ENCODE data around the gene TADA1. TPM values are rescaled to one million over a fixed set of nuclear protein-coding genes. Genes with fewer than 3 reads are reported as not detected.
"Not testable (repeated sequence)": the region's sequence is repeated elsewhere in the genome, so short reads cannot be mapped to it uniquely, and the experiment has no call there.

Gene TADA1
- total RNA-seq, 1 donor from 2014 or later, result 10.9 TPM

DNA sequence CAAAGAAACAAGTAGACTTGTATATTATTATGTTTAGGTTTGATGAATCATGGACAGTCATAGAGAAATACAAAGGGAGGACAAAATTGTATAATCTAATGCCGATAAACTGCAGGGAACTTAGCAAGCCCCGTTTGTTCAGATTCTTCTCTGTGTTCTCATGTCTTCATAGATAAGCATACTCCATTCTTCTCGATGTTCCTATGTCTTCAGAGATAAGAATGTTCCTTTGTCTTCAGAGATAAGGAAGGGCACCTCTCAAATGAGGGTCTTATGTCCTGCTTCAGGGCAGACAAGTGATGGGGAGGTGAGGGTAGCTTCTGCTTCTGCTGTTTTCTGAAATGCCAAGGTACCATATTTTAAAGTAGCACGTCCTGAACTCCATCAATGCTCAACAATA is 19.7 kb upstream of the TADA1 start:
- no peak for DNase-seq (ENCODE audit: low read depth in 2 of 2)

DNA sequence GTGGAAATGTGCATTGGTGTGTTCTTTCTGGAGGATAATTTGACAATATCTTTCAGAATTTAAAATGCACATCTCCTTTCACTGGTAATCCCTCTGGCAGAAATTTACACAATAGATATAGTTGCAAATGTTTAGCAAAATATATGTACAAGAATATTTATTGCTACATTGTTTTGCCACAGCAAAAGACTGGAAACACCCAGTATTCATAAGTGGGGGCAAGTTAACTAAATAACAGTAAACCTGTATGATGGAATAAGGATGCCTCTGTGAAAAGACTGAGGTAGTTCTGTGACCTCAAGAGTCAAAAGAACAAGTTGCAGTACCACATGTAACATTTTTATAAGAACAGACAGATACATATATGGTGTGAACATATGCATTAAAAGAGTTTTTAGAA is 13.7 kb upstream of the TADA1 start:
- DNase-seq (ENCODE audit: low read depth in 2 of 2), result no peak

DNA sequence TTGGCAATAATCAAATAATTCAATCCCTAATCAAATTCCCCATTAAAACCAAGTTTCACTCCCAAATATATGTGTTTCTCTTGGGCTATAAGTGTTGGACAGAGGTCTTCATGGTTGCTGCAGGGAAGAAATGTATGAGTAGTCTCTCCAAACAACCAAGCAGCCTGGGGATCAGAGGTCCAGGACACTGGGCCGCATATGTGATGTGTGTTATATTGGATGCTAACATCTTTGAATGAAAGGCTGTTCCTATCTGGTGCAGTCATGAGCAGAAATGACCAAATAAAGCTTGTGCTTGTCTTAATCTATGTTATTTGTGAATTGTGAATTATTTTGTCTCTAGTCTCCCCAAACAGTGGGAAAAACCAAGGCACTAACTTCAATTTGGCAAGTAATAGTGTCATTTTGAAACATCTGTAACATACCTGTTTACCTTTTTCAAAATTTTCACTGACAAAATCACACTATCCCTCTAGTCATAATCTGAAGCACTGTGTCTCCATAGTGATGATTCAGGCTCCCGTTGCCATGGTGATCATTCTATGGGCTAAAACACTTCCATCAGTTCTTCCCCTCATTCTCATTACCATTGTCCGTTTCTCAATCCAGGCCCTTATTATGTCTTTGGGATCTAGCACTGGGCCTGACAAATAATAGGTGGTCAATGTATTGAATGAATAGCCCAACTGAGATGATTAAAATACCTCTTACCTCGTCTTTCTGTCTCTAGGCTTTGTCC is 12.5 kb upstream of the TADA1 start:
- no peak for DNase-seq (ENCODE audit: low read depth in 2 of 2)

DNA sequence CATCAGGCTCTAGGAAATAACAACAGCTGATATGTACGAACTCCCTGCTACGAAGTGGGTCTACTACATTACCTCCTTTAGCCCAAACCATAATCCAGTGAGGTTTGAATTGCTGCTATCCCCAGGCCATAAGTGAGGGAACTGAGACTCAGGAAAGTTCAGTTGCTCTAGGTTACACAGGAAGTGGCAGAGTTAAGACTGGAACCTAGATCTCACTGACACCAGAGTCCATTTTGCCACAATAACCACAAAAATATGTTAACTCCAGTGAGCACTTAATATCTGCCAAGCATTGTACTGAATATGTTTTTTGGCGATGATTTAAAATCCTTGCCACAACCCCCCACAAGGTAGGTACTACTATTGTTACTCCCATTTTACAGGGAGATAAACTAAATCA is 8.9 kb upstream of the TADA1 start:
- no peak for DNase-seq (ENCODE audit: low read depth in 2 of 2)

DNA sequence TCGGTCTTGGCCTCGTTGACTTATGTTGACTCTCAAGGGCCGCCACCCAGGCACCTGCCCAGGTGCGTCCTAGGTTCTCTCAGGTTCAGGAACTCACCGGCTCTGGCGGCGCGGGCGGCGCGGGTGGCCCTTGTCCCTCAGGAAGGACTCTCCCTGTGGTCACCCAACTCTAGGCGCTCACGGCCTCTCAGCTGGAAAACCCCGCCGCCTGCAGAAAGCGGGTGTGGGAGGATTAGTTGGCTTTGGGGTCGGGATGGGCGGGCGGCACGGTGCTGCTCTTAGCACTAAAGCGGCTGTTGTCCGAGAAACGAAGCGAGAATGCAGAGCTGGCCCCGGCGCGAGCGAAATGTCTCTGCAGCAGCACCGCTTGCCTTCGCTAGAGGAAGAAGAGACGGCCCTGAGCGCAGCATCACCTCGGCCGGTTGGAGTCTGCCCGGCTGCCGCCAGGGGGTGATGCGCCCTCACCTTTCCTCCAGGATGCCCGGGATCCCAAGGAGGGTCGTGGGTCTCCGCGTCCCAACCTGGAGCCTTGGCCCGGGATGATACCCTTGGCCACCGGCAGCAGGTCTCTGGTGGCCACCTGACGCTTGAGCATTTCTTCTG is 8.1 kb upstream of the TADA1 start:
- DNase-seq (ENCODE audit: low read depth in 2 of 2), result peak in 1 of 2 donors; percentile 11

DNA sequence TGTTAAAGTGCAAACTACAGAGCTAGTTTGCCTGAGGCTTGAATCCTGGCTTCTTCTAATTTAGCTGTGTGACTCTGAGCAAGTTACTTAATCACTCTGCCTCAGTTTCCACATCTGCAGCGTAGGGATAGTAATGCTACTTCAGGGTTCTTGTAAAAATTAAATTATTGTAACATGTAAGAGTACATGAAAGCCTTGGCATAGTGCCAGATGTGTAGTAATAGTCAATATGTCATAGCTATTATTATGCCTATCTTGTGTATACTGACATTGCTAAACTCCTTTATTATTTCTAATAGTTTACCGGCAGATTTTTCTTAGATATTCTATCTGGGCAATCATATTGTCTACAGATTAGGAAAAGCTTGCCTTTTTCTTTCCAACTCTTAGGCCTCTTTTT is 6.8 kb upstream of the TADA1 start:
- DNase-seq (ENCODE audit: low read depth in 2 of 2), result no peak

DNA sequence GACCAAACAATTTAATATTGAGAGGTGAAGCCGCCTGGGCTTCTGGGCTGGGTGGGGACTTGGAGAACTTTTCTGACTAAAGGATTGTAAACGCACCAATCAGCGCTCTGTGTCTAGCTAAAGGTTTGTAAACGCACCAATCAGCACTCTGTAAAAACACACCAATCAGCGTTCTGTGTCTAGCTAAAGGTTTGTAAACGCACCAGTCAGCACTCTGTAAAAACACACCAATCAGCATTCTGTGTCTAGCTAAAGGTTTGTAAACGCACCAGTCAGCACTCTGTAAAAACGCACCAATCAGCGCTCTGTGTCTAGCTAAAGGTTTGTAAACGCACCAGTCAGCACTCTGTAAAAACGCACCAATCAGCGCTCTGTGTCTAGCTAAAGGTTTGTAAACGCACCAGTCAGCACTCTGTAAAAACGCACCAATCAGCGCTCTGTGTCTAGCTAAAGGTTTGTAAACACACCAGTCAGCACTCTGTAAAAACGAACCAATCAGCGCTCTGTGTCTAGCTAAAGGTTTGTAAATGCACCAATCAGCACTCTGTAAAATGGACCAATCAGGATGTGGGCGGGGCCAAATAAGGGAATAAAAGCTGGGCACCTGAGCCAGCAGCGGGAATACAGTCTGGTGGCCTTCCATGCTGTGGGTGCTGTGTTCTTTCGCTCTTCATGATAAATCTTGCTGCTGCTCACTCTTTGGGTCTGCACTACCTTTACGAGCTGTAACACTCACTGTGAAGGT is 2.3 kb upstream of the TADA1 start:
- DNase-seq (ENCODE audit: low read depth in 2 of 2), result not testable (repeated sequence)

DNA sequence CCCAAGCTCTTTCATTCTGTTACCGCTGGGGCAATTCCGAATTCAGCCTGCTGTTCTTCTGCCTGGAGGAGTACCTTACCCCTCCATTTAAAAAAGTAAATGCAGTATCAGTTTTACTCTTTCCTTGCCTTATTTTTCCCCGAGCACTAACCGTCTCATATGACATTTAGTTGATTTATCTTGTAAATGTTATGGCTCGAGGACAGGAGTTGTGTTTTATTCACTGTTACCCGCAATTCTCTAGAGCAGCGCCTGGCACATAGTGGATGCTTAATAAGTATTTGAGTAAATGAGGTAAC is 425 bp upstream of the TADA1 start:
- no peak for DNase-seq (ENCODE audit: low read depth in 2 of 2)

DNA sequence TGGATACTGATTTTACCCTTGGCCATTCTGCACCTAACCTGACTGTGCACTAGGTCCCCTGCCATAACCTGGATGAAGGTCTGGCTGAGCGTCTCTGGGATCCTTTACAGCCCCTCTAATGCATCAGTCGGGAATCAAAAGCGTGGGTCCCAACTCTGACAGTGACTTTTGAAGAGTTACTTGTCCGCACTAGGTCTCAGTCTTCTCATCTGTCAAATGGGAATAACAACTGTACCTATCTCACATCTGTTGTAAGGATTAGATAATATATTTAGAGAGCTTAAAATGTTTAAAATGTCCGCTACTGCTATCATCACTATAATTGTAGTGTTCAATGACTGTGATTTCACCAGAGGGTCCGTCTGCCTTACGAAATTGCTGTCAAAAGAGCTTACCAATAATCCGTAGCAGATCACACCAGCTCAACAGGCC is 746 bp downstream of the TADA1 start:
- no peak for DNase-seq (ENCODE audit: low read depth in 2 of 2)

DNA sequence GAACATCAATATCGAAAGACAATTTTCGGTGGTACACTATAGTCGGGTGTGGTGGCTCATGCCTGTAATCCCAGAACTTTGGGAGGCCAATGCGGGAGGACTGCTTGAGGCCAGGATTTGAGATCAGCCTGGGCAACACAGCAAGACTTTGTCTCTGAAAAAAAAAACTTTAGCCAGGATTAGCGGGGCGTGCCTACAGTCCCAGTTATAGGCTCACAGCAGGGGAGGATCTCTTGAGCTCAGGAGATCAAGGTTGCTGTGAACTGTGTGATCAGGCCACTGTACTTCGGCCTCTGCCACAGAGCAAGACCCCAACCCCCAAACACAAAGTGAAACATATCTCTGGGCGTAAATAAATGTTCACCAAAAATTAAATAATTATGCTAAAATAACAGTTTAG is 1.6 kb downstream of the TADA1 start:
- DNase-seq (ENCODE audit: low read depth in 2 of 2), result no peak

DNA sequence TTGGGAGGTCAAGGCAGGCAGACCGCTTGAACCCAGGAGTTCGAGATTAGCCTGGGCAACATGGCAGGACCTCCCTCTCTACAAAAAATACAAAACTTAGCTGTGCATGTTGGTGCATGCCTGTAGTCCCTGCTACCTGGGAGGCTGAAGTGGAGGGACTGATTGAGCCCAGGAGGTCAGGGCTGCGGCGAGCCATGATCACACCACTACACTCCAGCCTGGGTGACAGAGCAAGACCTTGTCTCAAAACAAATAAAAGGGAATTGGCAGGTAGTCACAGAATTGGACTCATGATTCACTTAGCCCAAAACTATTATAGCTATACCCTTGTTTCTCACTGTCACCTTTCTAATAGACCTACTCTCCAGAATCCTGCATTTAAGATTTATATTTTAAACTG is 5.5 kb downstream of the TADA1 start:
- DNase-seq (ENCODE audit: low read depth in 2 of 2), result no peak

DNA sequence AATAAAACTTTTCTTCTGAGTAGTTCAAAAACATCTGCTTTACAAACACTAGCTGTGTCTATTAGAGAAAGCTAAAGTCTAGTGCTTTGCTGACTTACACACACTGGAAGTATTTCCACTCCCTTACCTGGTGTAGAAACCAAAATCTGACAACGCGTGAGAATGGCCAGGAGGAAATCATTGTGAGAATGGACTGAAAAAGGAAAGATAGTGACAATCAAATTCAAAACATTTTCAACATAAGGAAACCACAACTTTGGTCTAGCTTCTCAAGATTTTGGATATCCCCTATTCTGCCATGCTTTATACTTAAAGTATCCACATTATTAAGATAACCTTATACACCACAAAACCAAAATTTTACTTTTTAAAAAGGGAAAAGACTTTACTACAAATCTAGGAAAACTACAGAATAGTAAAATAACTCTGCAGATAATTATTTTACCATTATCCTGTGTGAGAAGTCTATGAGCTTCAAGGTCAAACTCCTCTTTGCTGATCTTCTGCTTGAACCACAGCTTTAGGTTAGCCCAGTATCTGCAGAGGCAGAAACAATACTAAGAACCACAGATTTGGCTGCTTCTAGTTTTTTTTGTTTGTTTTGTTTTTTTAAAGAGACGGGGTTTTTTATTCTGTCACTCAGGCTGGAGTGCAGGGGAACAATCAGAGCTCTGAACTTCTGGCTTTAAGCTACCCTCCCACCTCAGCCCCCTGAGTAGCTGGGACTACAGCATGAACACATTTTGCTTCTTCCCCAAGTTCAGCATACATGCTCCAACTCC is 6.6 kb downstream of the TADA1 start:
- no peak for DNase-seq (ENCODE audit: low read depth in 2 of 2)

DNA sequence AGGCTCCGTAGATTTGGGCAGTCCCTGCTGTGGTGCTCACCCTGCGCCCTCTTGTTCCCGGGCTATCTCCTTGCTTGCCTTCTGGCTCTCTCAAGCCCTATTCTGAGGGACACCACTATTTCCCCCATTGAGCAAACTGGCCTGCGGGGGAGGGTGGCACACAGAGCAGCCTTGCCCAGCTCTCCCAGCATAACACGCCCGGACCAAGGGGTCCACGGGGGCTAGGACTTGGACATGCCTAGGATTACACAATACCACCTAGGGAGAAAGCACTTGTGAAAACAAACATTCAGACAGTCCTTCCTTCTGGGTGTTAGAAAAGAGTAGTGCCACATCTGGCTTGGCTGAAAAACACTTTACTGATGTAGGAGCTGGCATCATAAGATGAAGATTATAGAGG is 7.4 kb downstream of the TADA1 start:
- no peak for DNase-seq (ENCODE audit: low read depth in 2 of 2)

DNA sequence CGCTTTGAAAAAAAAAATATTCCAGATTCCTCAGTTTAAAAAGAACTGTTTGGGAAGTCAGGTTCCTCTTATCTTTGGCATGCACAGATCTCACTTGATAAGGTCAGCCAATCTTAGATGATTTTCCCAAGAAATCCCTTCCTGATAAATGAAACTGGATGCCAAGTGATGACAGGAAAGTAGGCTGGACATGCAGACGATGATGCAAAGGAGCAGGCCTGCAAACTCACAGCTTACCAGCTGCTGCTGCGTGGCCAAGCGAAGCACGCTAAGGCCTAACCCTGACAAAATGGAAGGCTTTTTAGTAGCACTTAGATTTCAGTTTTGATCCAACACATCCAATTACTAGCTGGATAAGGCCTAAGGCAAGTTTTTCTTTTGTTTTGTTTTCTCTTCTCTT is 10.1 kb downstream of the TADA1 start:
- DNase-seq (ENCODE audit: low read depth in 2 of 2), result peak in 1 of 2 donors; percentile 71

DNA sequence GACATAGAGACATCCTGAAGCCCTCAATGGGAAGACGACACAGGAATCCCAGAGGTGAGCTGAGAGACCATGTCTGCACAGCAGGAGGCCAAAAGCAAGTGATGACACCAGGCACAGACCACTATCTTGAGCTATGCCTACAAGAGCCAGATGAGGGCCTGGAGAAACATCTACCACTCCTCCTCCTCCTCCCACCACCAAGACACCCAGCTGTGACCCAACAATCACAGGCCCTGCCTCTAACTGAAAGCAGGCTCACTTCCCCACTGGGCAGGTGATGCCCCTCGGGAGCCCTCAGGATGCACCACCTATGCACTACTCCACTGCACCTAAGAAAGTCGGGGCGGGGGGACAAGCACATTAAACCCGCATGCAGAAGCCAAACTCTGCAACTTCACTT is 16.5 kb downstream of the TADA1 start:
- DNase-seq (ENCODE audit: low read depth in 2 of 2), result no peak

DNA sequence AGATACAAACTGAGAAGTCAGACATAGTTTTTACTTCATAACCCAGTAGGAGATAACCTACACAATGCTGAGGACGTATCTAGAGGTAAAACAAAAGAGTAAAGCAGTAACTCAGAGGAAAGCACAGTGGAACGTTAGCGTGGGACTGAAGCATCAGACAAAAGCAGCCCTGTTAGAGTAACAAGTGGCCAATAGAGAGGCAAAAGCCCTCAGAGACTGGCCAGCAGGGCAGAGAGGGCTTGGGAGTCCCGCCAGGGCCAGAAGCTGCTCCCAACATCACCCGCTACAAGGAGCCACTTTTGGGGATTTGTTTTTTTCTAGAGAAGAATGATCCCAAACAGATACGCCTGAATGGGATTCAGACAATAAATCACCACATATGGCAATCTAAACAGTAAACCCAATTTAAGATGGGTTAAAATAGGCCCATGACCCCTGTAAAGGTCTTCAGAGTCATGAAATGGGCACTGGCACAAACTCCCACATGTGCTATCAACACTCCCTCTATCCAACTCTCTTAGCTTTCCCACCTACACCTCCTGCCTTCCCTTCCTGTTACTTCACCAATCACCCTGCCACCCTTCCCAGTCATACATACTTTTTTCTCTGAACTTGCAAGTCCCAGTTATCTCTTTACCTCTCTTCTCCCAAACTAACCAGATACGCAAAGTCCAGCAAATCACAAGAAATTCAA is 17.2 kb downstream of the TADA1 start:
- DNase-seq (ENCODE audit: low read depth in 2 of 2), result no peak

DNA sequence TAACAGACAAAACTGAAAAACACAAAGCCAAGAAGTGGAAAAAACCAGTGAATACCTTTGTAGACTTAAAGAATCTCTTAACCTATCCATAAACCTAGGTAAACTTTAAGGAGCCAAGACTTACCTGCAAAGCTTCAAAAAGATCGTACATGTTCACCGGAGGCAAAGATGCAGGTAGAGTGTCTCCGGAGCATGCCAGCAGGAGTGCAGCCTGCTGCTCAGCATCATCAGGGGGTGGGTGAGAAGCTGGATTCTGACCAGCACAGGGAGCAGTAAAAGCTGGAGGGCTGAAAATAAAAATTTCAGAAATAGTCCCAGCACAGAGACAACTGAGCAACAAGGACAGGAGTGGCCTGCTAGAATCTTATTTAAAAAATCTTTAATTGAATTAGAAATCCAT is 18.1 kb downstream of the TADA1 start:
- DNase-seq (ENCODE audit: low read depth in 2 of 2), result no peak

DNA sequence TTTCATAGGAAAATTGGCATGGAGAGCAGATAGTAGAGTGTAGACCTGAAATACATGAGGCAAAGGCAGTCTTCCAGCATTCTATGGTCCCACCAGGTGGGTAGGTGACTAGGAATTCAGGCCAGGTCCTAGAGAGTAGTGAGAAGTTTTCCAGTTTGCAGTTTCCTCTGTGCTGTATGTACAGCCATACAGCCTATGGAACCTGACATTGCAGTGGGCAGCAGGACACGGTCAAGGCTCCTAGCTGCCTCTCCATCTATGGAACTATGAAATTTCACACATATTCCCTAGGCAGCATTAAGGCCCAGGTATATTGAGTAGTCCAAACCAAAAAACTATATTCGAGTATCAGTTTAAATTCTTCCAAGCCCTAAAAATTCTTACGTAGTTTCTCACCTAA is 20.5 kb downstream of the TADA1 start:
- no peak for DNase-seq (ENCODE audit: low read depth in 2 of 2)

DNA sequence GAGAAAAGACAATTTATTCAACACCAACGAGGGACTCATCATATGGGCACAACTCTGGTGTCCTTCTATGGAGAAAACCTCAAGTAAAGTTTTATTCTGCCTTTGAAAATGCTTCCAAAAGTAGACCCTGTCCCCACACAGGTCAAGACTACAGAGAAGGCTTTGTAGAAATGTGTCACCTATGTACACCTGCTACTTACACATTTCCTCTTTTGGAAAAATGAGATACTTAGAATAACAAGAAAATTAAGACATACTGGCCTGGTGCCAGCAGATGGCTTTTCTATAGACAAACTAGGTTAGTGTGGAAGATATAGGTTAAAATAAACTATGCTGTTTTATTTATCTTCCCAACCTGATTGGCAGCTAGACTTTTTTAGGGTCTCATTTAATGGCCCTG is 23.1 kb downstream of the TADA1 start:
- DNase-seq (ENCODE audit: low read depth in 2 of 2), result no peak

DNA sequence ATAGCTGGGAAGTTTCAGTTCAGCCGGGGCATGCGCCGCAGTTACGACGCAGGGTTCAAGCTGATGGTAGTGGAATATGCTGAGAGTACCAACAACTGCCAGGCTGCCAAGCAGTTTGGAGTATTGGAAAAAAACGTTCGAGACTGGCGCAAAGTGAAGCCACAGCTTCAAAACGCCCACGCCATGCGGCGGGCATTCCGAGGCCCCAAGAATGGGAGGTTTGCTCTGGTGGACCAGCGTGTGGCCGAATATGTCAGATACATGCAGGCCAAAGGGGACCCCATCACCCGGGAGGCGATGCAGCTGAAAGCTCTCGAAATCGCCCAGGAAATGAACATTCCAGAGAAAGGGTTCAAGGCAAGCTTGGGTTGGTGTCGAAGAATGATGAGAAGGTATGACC is 26.9 kb downstream of the TADA1 start:
- no peak for DNase-seq (ENCODE audit: low read depth in 2 of 2)

DNA sequence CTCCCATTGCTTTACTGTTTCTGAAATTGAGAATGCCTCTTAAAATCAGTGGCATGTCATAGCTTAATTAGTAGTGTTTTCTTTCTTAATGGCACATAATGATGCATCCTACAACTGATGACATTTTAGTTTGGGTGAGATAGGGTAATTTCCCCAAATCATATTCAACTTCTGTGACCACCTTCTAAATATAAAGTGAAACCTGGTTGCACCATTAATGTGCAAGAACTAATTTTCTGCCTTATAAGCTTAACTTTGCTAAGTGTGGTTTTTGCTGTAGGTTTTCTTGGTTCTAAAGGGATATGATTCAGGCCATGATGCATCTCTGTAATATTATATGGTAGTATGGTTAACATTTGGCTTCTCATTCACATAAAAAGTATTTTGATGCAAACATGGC is 27.9 kb downstream of the TADA1 start:
- DNase-seq (ENCODE audit: low read depth in 2 of 2), result no peak

DNA sequence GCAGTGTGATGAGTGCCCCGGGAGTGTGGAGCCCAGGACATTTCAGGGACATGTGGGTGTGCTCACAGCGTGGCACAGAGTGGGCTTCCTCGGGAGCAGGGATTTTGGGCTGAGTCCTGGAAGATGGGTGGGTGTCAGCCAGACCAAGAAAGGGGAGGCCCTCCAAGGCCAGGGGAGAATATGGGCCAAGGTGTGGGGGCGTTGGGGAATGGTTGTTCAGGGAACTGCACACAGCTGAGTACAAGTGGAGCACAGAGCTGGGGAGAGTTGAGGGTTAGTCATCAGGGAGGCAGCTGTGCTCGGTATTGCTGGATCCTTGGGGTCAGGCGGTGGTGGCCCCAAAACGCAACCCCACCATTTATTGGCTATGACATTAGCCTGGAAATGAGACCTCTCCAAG is 31.3 kb downstream of the TADA1 start:
- no peak for DNase-seq (ENCODE audit: low read depth in 2 of 2)
